ENCODE results near the gene THSD4. TPM values are rescaled to one million over a fixed set of nuclear protein-coding genes. Genes with fewer than 3 reads are reported as not detected.

The THSD4 gene
- total RNA-seq, 1 experiment from 2014 or later = 29.3 TPM

DNA sequence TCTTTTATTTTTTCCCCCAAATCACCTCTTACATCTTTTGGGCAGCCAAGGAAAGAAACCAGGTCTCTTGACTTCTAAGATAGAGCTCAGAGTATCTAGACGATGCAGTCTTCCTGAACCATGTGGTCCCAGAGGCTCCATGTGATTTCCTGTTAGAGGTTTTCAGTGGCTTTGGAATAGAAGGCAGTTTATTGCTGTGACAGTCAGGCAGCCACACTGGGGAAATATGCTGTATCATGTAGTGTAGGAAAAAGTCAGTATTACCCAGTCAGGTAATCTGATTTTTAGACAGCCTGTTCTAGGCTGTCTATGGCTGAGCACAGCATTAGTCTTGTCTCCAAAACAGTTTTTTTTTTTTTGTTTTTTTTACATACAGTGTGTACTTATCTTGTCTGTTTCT, 294.3 kb downstream of the THSD4 start:
- no TSS peak for BruUV-seq (replicated peaks)
- no peaks in the 10 kb centered on the region for H3K36me3 ChIP-seq (ENCODE audit: low read depth)
- no peaks in the 10 kb centered on the region for H4K20me1 ChIP-seq (ENCODE audit: insufficient read depth)
- no peaks in the 10 kb centered on the region for H3K79me2 ChIP-seq (ENCODE audit: low read depth)
- no peaks in the 10 kb centered on the region for H3K4me1 ChIP-seq (replicated peaks; ENCODE audit: insufficient read depth)
- no peaks in the 10 kb centered on the region for H3K27me3 ChIP-seq (ENCODE audit: insufficient read depth, low read depth)
- H3K4me3 ChIP-seq = no peak overlapping the region
- no peak for DNase-seq
- no peaks in the 10 kb centered on the region for H3F3A ChIP-seq (ENCODE audit: insufficient read depth, low read depth)
- H3K9me3 ChIP-seq (ENCODE audit: insufficient read depth, low read depth) = no peaks in the 10 kb centered on the region
- ChIA-PET CTCF (no interaction called here), POLR2A (ENCODE audit: unreplicated experiment) (no interaction called here)
- intact Hi-C loops (cut with micrococcal nuclease; ENCODE audit: unreplicated experiment) = no loop called here
- no peak overlapping the region for H3K27ac ChIP-seq
- TF ChIP-seq, protein P1, sequence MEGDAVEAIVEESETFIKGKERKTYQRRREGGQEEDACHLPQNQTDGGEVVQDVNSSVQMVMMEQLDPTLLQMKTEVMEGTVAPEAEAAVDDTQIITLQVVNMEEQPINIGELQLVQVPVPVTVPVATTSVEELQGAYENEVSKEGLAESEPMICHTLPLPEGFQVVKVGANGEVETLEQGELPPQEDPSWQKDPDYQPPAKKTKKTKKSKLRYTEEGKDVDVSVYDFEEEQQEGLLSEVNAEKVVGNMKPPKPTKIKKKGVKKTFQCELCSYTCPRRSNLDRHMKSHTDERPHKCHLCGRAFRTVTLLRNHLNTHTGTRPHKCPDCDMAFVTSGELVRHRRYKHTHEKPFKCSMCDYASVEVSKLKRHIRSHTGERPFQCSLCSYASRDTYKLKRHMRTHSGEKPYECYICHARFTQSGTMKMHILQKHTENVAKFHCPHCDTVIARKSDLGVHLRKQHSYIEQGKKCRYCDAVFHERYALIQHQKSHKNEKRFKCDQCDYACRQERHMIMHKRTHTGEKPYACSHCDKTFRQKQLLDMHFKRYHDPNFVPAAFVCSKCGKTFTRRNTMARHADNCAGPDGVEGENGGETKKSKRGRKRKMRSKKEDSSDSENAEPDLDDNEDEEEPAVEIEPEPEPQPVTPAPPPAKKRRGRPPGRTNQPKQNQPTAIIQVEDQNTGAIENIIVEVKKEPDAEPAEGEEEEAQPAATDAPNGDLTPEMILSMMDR (conservative IDR thresholded peaks at IDR 0.05) = no peak
- no peak for TF ChIP-seq EZH2 (IDR thresholded peaks at IDR 0.05; ENCODE audit: low read depth)
- no peaks in the 10 kb centered on the region for H3K9me2 ChIP-seq (ENCODE audit: insufficient read depth)
- no peak overlapping the region for H3K4me2 ChIP-seq
- no peak overlapping the region for H2AFZ ChIP-seq

DNA sequence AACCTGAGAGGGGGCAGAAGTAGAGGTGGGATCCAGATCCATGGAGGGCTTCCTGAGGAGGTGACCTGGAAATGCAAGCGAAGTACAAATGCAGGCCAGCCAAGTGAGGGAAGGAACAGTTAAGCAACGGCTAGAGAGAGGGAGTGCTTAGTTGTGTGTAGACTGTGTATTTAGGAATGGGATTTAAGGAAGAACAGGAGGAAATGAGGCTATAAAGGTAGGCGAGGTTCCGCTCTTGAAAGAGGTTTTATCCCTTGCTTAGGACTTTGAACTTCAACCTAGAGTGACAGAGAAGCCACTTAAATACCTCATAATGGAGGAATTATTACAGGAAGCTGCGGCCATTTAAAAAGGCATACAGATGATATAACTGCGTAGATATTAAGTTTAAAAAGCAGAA, 295.1 kb downstream of the THSD4 start:
- no peaks in the 10 kb centered on the region for H3K79me2 ChIP-seq (ENCODE audit: low read depth)
- H2AFZ ChIP-seq = no peak overlapping the region
- H3K4me2 ChIP-seq = no peak overlapping the region
- no peaks in the 10 kb centered on the region for H3K9me2 ChIP-seq (ENCODE audit: insufficient read depth)
- no peak overlapping the region for H3K4me3 ChIP-seq
- DNase-seq = no peak
- no peak overlapping the region for H3K27ac ChIP-seq
- POLR2A ChIA-PET (ENCODE audit: unreplicated experiment) = no interaction called here
- no peaks in the 10 kb centered on the region for H3K9me3 ChIP-seq (ENCODE audit: insufficient read depth, low read depth)
- CTCF ChIA-PET = no interaction called here
- intact Hi-C loops (cut with micrococcal nuclease; ENCODE audit: unreplicated experiment) = no loop called here
- H3K36me3 ChIP-seq (ENCODE audit: low read depth) = no peaks in the 10 kb centered on the region
- H3F3A ChIP-seq (ENCODE audit: insufficient read depth, low read depth) = no peaks in the 10 kb centered on the region
- BruUV-seq (replicated peaks) = no TSS peak
- H3K27me3 ChIP-seq (ENCODE audit: insufficient read depth, low read depth) = no peaks in the 10 kb centered on the region
- no peaks in the 10 kb centered on the region for H4K20me1 ChIP-seq (ENCODE audit: insufficient read depth)
- TF ChIP-seq EZH2 (IDR thresholded peaks at IDR 0.05; ENCODE audit: low read depth) = no peak
- TF ChIP-seq, protein P1 (conservative IDR thresholded peaks at IDR 0.05) = no peak
- H3K4me1 ChIP-seq (replicated peaks; ENCODE audit: insufficient read depth) = no peaks in the 10 kb centered on the region

DNA sequence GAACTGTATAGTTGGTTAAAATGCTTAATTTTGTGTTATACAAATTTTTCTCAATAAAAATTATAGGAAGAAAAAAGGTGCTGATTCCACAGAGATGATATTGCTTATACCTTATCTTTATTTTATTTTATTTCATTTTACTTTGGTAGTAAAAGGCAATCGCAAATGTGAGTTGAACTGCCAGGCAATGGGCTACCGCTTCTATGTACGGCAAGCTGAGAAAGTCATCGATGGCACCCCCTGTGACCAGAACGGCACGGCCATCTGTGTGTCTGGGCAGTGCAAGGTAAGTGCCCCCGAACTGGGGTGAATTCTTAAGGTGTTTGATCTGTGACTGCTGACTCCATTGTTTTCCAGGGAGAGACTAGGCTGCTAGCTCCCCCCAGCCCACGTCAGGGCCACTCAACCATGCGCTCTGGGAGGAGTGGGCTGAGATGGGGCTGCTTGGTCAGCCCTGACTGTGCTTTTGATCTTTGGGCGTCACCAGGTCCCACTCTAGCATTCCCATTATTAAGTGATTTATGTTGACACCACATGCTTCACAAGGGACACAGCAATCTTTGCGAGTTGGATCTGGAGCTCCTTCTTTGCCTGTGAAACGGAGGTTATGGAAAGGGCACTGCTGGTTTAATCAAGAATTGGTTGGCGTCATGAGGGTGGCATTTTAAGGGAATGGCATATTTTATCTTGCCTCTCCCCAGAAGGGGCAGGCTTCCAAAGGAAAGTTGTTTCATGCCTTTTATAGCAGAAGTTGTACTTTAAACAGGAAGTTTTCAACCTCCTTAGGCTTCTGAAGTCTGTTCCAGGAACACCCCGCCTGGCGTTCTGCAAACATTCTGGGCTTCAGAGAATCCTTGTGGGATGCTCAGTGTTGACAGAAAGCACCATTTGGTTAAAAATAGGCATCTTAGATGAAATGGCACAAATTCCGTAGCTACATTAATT, 296.5 kb downstream of the THSD4 start:
- Histone ChIP-seq H3K4me2 (no peak overlapping the region), H3K79me2 (ENCODE audit: low read depth) (no peaks in the 10 kb centered on the region), H3K27me3 (ENCODE audit: insufficient read depth, low read depth) (no peaks in the 10 kb centered on the region), H3F3A (ENCODE audit: insufficient read depth, low read depth) (no peaks in the 10 kb centered on the region), H3K4me3 (no peak overlapping the region), H3K9me3 (ENCODE audit: insufficient read depth, low read depth) (no peaks in the 10 kb centered on the region), H3K36me3 (ENCODE audit: low read depth) (no peaks in the 10 kb centered on the region), H2AFZ (no peak overlapping the region), H3K27ac (no peak overlapping the region), H3K9me2 (ENCODE audit: insufficient read depth) (no peaks in the 10 kb centered on the region), H3K4me1 (replicated peaks; ENCODE audit: insufficient read depth) (no peaks in the 10 kb centered on the region), H4K20me1 (ENCODE audit: insufficient read depth) (no peaks in the 10 kb centered on the region)
- BruUV-seq (replicated peaks) = no TSS peak
- ChIA-PET POLR2A (ENCODE audit: unreplicated experiment) (interaction anchor here (0.7 kb wide), 1 partner anchor 378 kb away, joined by 4 read pairs; no protein-coding TSS in a partner anchor), CTCF (no interaction called here)
- no peak for DNase-seq
- intact Hi-C loops (cut with micrococcal nuclease; ENCODE audit: unreplicated experiment) = no loop called here
- TF ChIP-seq EZH2 (IDR thresholded peaks at IDR 0.05; ENCODE audit: low read depth) = no peak
- TF ChIP-seq, protein P1 (conservative IDR thresholded peaks at IDR 0.05) = no peak
